PC-3 (cell line): ENCODE results near the gene C19orf12. TPM values are rescaled to one million over a fixed set of nuclear protein-coding genes. Genes with fewer than 3 reads are reported as not detected.

Source experiments
- ATAC-seq: fragments of 200-7000 bp; cut with Tn5 transposase; 2 replicates; pipeline ENCODE4 v1.9.1; 2020; ENCODE audit warnings: mild to moderate bottlenecking, moderate library complexity
- BruUV-seq: library from RNA; stranded (reverse); fragments of 400-500 nt; replicated peaks from 2 replicates; lab custom pipeline; 2021; lab: Mats Ljungman, UMichigan
- CTCF ChIA-PET: fragments of 300-600 bp; sonication (Branson Sonifier 250); formaldehyde crosslinking; loops from one replicate; lab custom pipeline; 2022; ENCODE audit warnings: antibody characterized with exemption; lab: Charles Lee
- POLR2A ChIA-PET: fragments of 300-600 bp; sonication (Branson Sonifier 250); formaldehyde crosslinking; loops from one replicate; lab custom pipeline; 2022; ENCODE audit warnings: antibody characterized with exemption; ENCODE audit not compliant: unreplicated experiment; lab: Charles Lee
- DNase-seq: peaks from one replicate; pipeline ENCODE4 v3.0.0-alpha.2; 2015
- H2AFZ ChIP-seq: fragments of 300-600 bp; sonication (generic); 2 replicates; pipeline ENCODE4 v1.6.0; 2016; ENCODE audit warnings: antibody characterized with exemption, low read length
- H3F3A ChIP-seq: fragments of 300-600 bp; sonication (generic); one replicate; pipeline ENCODE4 v1.6.0; 2017; ENCODE audit warnings: antibody characterized with exemption, low read length, control low read depth, mild to moderate bottlenecking; ENCODE audit not compliant: unreplicated experiment
- H3K27ac ChIP-seq: fragments of 300-600 bp; sonication (generic); 2 replicates; pipeline ENCODE4 v1.5.1; 2016; ENCODE audit warnings: mild to moderate bottlenecking, low read length
- H3K27me3 ChIP-seq: fragments of 300-600 bp; sonication (generic); 2 replicates; pipeline ENCODE4 v1.6.1; 2016; ENCODE audit warnings: low read length, mixed read lengths
- H3K36me3 ChIP-seq: fragments of 300-600 bp; sonication (generic); 2 replicates; pipeline ENCODE4 v1.6.1; 2016; ENCODE audit warnings: low read depth, mixed run types, low read length, mixed read lengths
- H3K4me1 ChIP-seq: fragments of 300-600 bp; sonication (generic); 2 replicates; pipeline ENCODE4 v1.5.1; 2016; ENCODE audit warnings: low read length; ENCODE audit not compliant: insufficient read depth
- H3K4me2 ChIP-seq: fragments of 300-600 bp; sonication (generic); 2 replicates; pipeline ENCODE4 v1.6.0; 2016; ENCODE audit warnings: low read length
- H3K4me3 ChIP-seq: fragments of 300-600 bp; sonication (generic); 2 replicates; pipeline ENCODE4 v1.5.1; 2016; ENCODE audit warnings: mild to moderate bottlenecking, low read length, mixed read lengths
- H3K79me2 ChIP-seq: fragments of 300-600 bp; sonication (generic); 2 replicates; pipeline ENCODE4 v1.6.1; 2017; ENCODE audit warnings: low read length, mixed read lengths
- H3K9ac ChIP-seq: fragments of 300-600 bp; sonication (generic); 2 replicates; pipeline ENCODE4 v1.6.0; 2016; ENCODE audit warnings: mild to moderate bottlenecking, low read length
- H3K9me2 ChIP-seq: fragments of 300-600 bp; sonication (generic); replicated peaks from 2 replicates; pipeline ENCODE4 v1.6.1; 2016; ENCODE audit warnings: mixed run types, low read length, mixed read lengths
- H3K9me3 ChIP-seq: fragments of 300-600 bp; sonication (generic); 2 replicates; pipeline ENCODE4 v1.6.1; 2016; ENCODE audit warnings: low read length, mixed read lengths
- H4K20me1 ChIP-seq: fragments of 300-600 bp; sonication (generic); 2 replicates; pipeline ENCODE4 v1.6.1; 2016; ENCODE audit warnings: low read length, mixed read lengths
- EZH2 ChIP-seq: fragments of 300-600 bp; sonication (generic); IDR thresholded peaks from one replicate; pipeline ENCODE4 v1.6.1; 2017; ENCODE audit warnings: antibody characterized with exemption, mild to moderate bottlenecking, low read length; ENCODE audit not compliant: unreplicated experiment
- EZH2phosphoT487 ChIP-seq: fragments of 300-600 bp; sonication (generic); IDR thresholded peaks from 2 replicates; pipeline ENCODE4 v1.6.1; 2018; ENCODE audit warnings: mild to moderate bottlenecking, antibody characterized with exemption, low read length, borderline replicate concordance
- intact Hi-C: fragments of 100-400 bp; cut with micrococcal nuclease; formaldehyde crosslinking; loops from 2 replicates; pipeline ENCODE4 v1.9.0; 2023
- total RNA-seq: library from RNA; depleted of rRNA; stranded (reverse); fragments of >200 nt; gene quantifications from 2 replicates; pipeline ENCODE4 v1.2.3, GENCODE V29; 2014
- TF ChIP-seq, protein P1 (sequence below): fragments of 300-600 bp; sonication (generic); conservative IDR thresholded peaks from 2 replicates; pipeline ENCODE4 v1.5.1; 2017; ENCODE audit warnings: antibody characterized with exemption, low read depth, mild to moderate bottlenecking, low read length

C19orf12 gene
- total RNA-seq, 1 experiment from 2014 or later, result 11.8 TPM

- BruUV-seq, result no TSS peak
- intact Hi-C loops, result no loop called here
- H3K79me2 ChIP-seq, result no peaks in the 10 kb centered on the region
- no peak overlapping the region for H2AFZ ChIP-seq
- H3K4me2 ChIP-seq, result no peak overlapping the region
- TF ChIP-seq EZH2, result no peak
- TF ChIP-seq, protein P1, sequence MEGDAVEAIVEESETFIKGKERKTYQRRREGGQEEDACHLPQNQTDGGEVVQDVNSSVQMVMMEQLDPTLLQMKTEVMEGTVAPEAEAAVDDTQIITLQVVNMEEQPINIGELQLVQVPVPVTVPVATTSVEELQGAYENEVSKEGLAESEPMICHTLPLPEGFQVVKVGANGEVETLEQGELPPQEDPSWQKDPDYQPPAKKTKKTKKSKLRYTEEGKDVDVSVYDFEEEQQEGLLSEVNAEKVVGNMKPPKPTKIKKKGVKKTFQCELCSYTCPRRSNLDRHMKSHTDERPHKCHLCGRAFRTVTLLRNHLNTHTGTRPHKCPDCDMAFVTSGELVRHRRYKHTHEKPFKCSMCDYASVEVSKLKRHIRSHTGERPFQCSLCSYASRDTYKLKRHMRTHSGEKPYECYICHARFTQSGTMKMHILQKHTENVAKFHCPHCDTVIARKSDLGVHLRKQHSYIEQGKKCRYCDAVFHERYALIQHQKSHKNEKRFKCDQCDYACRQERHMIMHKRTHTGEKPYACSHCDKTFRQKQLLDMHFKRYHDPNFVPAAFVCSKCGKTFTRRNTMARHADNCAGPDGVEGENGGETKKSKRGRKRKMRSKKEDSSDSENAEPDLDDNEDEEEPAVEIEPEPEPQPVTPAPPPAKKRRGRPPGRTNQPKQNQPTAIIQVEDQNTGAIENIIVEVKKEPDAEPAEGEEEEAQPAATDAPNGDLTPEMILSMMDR, result no peak
- no peak for TF ChIP-seq EZH2phosphoT487
- H3K4me3 ChIP-seq, result no peak overlapping the region
- ChIA-PET POLR2A (no interaction called here), CTCF (no interaction called here)
- no peaks in the 10 kb centered on the region for H3F3A ChIP-seq
- ATAC-seq (no peak), DNase-seq (no peak)
- no peak overlapping the region for H3K9ac ChIP-seq
- H3K9me3 ChIP-seq, result no peaks in the 10 kb centered on the region
- no peaks in the 10 kb centered on the region for H3K9me2 ChIP-seq
- no peaks in the 10 kb centered on the region for H3K36me3 ChIP-seq
- no peaks in the 10 kb centered on the region for H3K27me3 ChIP-seq
- no peak overlapping the region for H3K27ac ChIP-seq
- H3K4me1 ChIP-seq, result no peaks in the 10 kb centered on the region
- no peaks in the 10 kb centered on the region for H4K20me1 ChIP-seq
Observed at GRCh38 chr19:29753934-29754305, 38.9 kb upstream of the C19orf12 start.

DNA sequence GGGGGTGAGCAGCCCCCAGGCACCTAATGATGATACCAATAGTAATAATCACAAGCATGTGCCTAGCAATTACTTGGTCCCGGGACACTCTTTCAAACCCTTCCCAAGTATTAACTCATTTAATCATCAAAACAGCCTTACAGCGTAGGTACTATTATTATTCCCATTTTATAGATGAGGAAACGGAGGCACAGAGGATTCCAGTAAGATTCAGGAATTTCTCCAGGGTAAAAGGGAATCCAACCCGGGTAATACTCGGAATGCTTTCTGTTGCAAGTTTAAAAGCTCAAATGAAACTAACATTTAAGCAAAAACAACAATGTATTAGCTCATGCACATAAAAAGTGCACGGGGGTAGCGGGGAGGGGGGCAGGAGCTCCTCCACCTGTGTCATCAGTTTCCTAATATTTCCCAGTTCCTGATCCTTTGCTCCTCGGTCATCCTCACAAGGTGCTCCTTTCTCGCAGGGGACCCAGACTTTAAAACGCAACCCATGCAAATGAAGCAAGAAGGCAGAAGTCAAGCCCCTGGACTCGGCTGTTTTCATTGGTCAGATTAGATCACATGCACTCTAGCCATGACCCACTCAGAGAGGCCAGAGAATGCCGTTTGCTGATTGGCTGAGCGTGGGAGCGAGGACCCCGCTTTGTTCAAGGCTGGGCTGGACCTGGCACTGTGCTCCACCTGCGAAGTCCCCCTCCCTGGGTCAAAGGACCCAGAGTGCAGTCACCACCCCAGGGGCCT lies 38.3 kb upstream of the C19orf12 start:
- H4K20me1 ChIP-seq, result no peaks in the 10 kb centered on the region
- no peak overlapping the region for H3K4me3 ChIP-seq
- H3K9me3 ChIP-seq, result no peaks in the 10 kb centered on the region
- H3F3A ChIP-seq, result no peaks in the 10 kb centered on the region
- ChIA-PET POLR2A (no interaction called here), CTCF (no interaction called here)
- TF ChIP-seq EZH2 (no peak), EZH2phosphoT487 (no peak)
- TF ChIP-seq, protein P1, result no peak
- ATAC-seq (no peak), DNase-seq (no peak)
- H2AFZ ChIP-seq, result no peak overlapping the region
- no peak overlapping the region for H3K4me2 ChIP-seq
- intact Hi-C loops, result no loop called here
- no peaks in the 10 kb centered on the region for H3K27me3 ChIP-seq
- H3K36me3 ChIP-seq, result no peaks in the 10 kb centered on the region
- H3K79me2 ChIP-seq, result no peaks in the 10 kb centered on the region
- no peak overlapping the region for H3K9ac ChIP-seq
- no peak overlapping the region for H3K27ac ChIP-seq
- H3K9me2 ChIP-seq, result no peaks in the 10 kb centered on the region
- no TSS peak for BruUV-seq
- no peaks in the 10 kb centered on the region for H3K4me1 ChIP-seq

- H3K4me2 ChIP-seq, result no peak overlapping the region
- TF ChIP-seq EZH2 (no peak), EZH2phosphoT487 (no peak)
- TF ChIP-seq, protein P1, result no peak
- no peak overlapping the region for H2AFZ ChIP-seq
- ChIA-PET CTCF (no interaction called here), POLR2A (no interaction called here)
- intact Hi-C loops, result no loop called here
- no peak overlapping the region for H3K27ac ChIP-seq
- H3K36me3 ChIP-seq, result no peaks in the 10 kb centered on the region
- no peaks in the 10 kb centered on the region for H3K4me1 ChIP-seq
- no peaks in the 10 kb centered on the region for H3K79me2 ChIP-seq
- H3K9me2 ChIP-seq, result no peaks in the 10 kb centered on the region
- H3F3A ChIP-seq, result no peaks in the 10 kb centered on the region
- H3K9me3 ChIP-seq, result no peaks in the 10 kb centered on the region
- no peak overlapping the region for H3K9ac ChIP-seq
- no peak overlapping the region for H3K4me3 ChIP-seq
- BruUV-seq, result no TSS peak
- no peak for DNase-seq
- no peak for ATAC-seq
- no peaks in the 10 kb centered on the region for H3K27me3 ChIP-seq
- no peaks in the 10 kb centered on the region for H4K20me1 ChIP-seq
Observed at GRCh38 chr19:29752450-29753025, 37.5 kb upstream of the C19orf12 start.
